ENCODE results near the gene UIMC1. TPM values are rescaled to one million over a fixed set of nuclear protein-coding genes. Genes with fewer than 3 reads are reported as not detected.

The UIMC1 gene
- total RNA-seq, 6 experiments from 2014 or later, result 8.4 to 15.6 (median 13.0) TPM

DNA sequence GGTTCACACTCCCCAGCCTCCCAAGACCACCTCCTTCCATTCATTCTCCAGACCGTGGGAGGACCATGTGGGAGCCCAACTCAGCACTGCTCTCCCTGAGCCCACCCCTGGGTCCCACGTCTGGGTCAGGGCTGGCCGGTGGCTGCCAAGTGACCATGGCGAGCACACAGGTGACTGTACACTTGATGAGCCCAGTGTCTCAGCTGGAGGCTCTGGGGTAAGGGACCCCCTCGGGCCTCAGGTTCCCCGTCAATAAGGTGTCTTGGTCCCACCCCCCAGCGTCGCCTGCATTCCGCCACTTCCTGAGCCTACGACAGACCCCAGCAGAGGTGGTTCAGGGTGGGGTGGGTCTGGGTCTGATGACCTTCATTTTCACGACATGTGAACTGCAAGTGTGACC is 146.2 kb downstream of the UIMC1 start:
- ATAC-seq (no peak), DNase-seq (no peak)
- 37% methylated on average over 5 of the region's 11 CpGs for WGBS (ENCODE audit: insufficient coverage, low coverage, low lambda C conversion rate, missing lambda C conversion rate)
- Histone ChIP-seq H3K27me3 (no peaks in the 10 kb centered on the region), H3K9me3 (no peaks in the 10 kb centered on the region), H3K27ac (no peak overlapping the region), H3K4me3 (no peak overlapping the region), H3K4me1 (no peaks in the 10 kb centered on the region), H3K36me3 (no peaks in the 10 kb centered on the region)
- TF ChIP-seq CTCF (IDR thresholded peaks at IDR 0.05), result no peak
- TF ChIP-seq POLR2A (IDR thresholded peaks at IDR 0.05), result no peak
- intact Hi-C loops (cut with DNase I), result no loop called here

DNA sequence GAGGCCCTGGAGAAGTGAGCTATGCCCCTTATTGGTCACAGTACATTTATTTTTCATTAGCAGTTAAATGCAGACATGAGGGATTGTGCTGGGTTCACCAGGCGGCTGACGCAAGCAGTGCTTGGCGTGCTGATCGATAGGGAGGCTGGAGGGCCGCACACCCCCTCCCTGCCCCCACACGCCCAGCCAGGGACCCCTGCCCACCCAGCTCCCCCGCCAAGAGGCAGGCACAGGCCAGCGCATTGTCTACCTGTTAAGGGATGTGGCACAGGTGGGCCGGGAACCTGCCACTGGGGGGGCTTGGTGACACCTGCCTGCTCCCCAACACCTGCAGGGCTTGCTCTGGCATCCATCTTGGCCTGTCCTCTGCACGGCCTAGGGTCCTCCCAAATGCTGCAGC is 146.7 kb downstream of the UIMC1 start:
- no peaks in the 10 kb centered on the region for H3K4me1 ChIP-seq
- no peaks in the 10 kb centered on the region for H3K36me3 ChIP-seq
- no peaks in the 10 kb centered on the region for H3K27me3 ChIP-seq
- intact Hi-C loops (cut with DNase I), result no loop called here
- ATAC-seq (no peak), DNase-seq (no peak)
- no peaks in the 10 kb centered on the region for H3K9me3 ChIP-seq
- H3K4me3 ChIP-seq, result no peak overlapping the region
- no peak overlapping the region for H3K27ac ChIP-seq
- no peak for TF ChIP-seq POLR2A (IDR thresholded peaks at IDR 0.05)
- no peak for TF ChIP-seq CTCF (IDR thresholded peaks at IDR 0.05)
- WGBS (ENCODE audit: insufficient coverage, low coverage, low lambda C conversion rate, missing lambda C conversion rate), result no CpG with 5 or more reads among the region's 10 CpGs

- Histone ChIP-seq H3K27me3 (no peaks in the 10 kb centered on the region), H3K4me3 (no peak overlapping the region), H3K27ac (no peak overlapping the region), H3K4me1 (no peaks in the 10 kb centered on the region), H3K36me3 (no peaks in the 10 kb centered on the region), H3K9me3 (no peaks in the 10 kb centered on the region)
- ATAC-seq (no peak), DNase-seq (no peak)
- WGBS (ENCODE audit: insufficient coverage, low coverage, low lambda C conversion rate, missing lambda C conversion rate), result 43% methylated on average over 1 of the region's 11 CpGs
- TF ChIP-seq POLR2A (IDR thresholded peaks at IDR 0.05) (no peak), CTCF (IDR thresholded peaks at IDR 0.05) (no peak)
- intact Hi-C loops (cut with DNase I), result no loop called here
Measured at GRCh38 chr5:176857894-176858273, 148.7 kb downstream of the UIMC1 start.

DNA sequence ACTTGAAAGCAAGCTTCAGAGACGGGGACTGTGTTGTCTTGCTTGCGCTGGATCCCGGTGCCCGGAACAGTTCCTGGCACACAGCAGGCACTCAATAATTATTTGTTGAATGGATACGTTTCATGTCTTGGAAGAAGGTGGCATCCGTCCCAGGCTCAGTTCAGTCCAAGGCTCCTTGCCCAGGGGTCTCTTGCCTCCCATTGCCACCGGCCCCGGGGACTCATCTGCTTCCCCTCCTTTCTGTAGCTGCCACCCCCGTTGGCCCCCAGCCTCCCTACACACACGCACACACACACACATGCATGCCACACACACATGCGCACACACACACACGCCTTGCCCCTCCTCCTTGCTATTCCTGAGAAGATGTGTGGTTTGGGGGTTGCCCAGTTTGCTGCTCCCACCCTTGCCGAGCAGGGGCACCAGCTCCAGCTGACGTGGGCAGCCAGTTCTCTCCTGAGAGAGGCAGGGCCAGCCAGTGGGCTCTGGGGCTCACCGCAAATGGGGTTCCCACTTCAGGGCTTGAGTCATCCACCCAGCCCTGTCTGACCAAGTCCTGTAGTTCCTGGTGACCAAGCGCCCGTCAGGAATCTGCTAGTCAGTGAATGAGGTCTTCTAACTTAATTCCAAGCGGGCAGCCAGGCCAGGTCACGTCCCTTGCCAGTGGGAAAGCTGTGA is 149.2 kb downstream of the UIMC1 start:
- H3K4me1 ChIP-seq, result no peaks in the 10 kb centered on the region
- no peaks in the 10 kb centered on the region for H3K36me3 ChIP-seq
- no peak for DNase-seq
- no peaks in the 10 kb centered on the region for H3K9me3 ChIP-seq
- no peak overlapping the region for H3K27ac ChIP-seq
- no peak for TF ChIP-seq CTCF (IDR thresholded peaks at IDR 0.05)
- TF ChIP-seq POLR2A (IDR thresholded peaks at IDR 0.05), result no peak
- no peak overlapping the region for H3K4me3 ChIP-seq
- no peak for ATAC-seq
- no peaks in the 10 kb centered on the region for H3K27me3 ChIP-seq
- intact Hi-C loops (cut with DNase I), result no loop called here
- WGBS (ENCODE audit: insufficient coverage, low coverage, low lambda C conversion rate, missing lambda C conversion rate), result 47% methylated on average over 17 of the region's 19 CpGs

DNA sequence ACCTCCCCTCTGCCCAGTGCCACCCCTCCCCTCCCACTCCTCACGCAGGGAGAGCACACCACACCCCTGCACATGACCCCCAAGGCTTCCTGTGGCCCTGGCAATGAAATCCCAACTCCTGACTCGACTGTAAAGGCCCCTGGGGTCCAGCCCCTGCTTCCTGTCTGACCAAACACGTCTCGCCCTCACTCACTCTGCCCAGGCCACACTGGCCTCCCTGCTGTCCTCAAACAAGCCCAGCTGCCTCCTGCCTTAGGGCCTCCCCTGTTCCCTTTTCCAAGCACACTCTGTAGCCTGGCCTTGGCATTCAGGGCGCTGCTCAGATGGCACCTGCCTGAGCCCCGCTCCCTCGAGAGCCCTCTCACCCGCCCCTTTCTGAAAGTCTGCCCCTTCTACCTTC is 149.8 kb downstream of the UIMC1 start:
- H3K4me3 ChIP-seq, result no peak overlapping the region
- H3K36me3 ChIP-seq, result no peaks in the 10 kb centered on the region
- TF ChIP-seq POLR2A (IDR thresholded peaks at IDR 0.05) (no peak), CTCF (IDR thresholded peaks at IDR 0.05) (no peak)
- no peaks in the 10 kb centered on the region for H3K27me3 ChIP-seq
- DNase-seq (no peak), ATAC-seq (no peak)
- intact Hi-C loops (cut with DNase I), result no loop called here
- H3K4me1 ChIP-seq, result no peaks in the 10 kb centered on the region
- H3K9me3 ChIP-seq, result no peaks in the 10 kb centered on the region
- WGBS (ENCODE audit: insufficient coverage, low coverage, low lambda C conversion rate, missing lambda C conversion rate), result 52% methylated on average over 5 of the region's 8 CpGs
- no peak overlapping the region for H3K27ac ChIP-seq

All from right lobe of liver (tissue), 6 donors.